A549 (cell line): ENCODE data around the gene RCE1.
"Not testable (repeated sequence)": the region's sequence is repeated elsewhere in the genome, so short reads cannot be mapped to it uniquely, and the experiment has no call there.

Source experiments
- CTCF ChIP-seq: fragments of >200 bp; sonication (Bioruptor Twin); formaldehyde crosslinking; IDR thresholded peaks from 3 replicates; pipeline ENCODE4 v1.5.1; 2016
- EHMT2 ChIP-seq: fragments of 200-600 bp; sonication (generic); IDR thresholded peaks from 2 replicates; pipeline ENCODE4 v1.6.1; 2016; ENCODE audit warnings: antibody characterized with exemption, low read depth, mild to moderate bottlenecking, moderate library complexity
- EP300 ChIP-seq, 2 experiments: fragments of >200 bp; sonication (Bioruptor Twin); formaldehyde crosslinking; IDR thresholded peaks; 2 replicates in 1 of 2; 3 replicates in 1 of 2; pipeline ENCODE4 v1.6.1; 2016 to 2017
- HOXA7 ChIP-seq: fragments of 250-450 bp; sonication (Bioruptor Pico); IDR thresholded peaks from 2 replicates; pipeline ENCODE4 v1.5.0; 2020; ENCODE audit warnings: mild to moderate bottlenecking, moderate library complexity
- HOXB5 ChIP-seq: fragments of 250-450 bp; sonication (Bioruptor Pico); IDR thresholded peaks from 2 replicates; pipeline ENCODE4 v1.5.0; 2020; ENCODE audit warnings: mild to moderate bottlenecking, moderate library complexity
- JUNB ChIP-seq: fragments of >200 bp; sonication (Bioruptor Twin); formaldehyde crosslinking; IDR thresholded peaks from 2 replicates; pipeline ENCODE4 v1.6.1; 2016
- KDM1A ChIP-seq: fragments of 200-600 bp; sonication (generic); IDR thresholded peaks from 2 replicates; pipeline ENCODE4 v1.6.1; 2016; ENCODE audit warnings: low read depth, mild to moderate bottlenecking
- NR3C1 ChIP-seq: fragments of >200 bp; sonication (Bioruptor Twin); formaldehyde crosslinking; IDR thresholded peaks from 3 replicates; pipeline ENCODE4 v1.6.1; 2017
- POLR2A ChIP-seq: IDR thresholded peaks from 2 replicates; pipeline ENCODE4 v1.6.1; 2012; ENCODE audit warnings: mild to moderate bottlenecking, low read length
- RAD21 ChIP-seq, 2 experiments: fragments of >200 bp in 1 of 2; sonication (Bioruptor Twin) in 1 of 2; formaldehyde crosslinking in 1 of 2; IDR thresholded peaks in 1 of 2; conservative IDR thresholded peaks in 1 of 2; 2 replicates in 1 of 2; 3 replicates in 1 of 2; pipeline ENCODE4 v1.6.1; 2012 to 2018; ENCODE audit warnings: inconsistent platforms in 1 of 2
- SREBF2 ChIP-seq: fragments of 450-650 bp; IDR thresholded peaks from 2 replicates; pipeline ENCODE4 v1.6.1; 2014; ENCODE audit warnings: mild to moderate bottlenecking, moderate library complexity

DNA sequence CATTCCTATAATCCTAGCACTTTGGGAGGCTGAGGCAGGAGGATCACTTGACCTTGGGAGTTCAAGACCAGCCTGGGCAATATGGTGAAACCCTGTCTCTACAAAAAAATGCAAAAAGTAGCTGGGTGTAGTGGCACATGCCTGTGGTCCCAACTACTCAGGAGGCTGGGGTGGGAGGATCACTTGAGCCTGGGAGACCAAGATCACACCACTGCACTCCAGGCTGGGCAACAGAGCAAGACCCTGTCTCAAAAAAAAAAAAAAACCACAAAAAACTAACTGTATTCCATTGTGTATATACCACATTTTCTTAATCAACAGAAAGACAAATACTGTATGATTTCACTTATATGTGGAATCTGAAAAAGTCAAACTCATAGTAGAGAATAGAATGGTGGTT is 43.4 kb upstream of the RCE1 start:
- TF ChIP-seq HOXA7 (CRISPR knock-in tag); JUNB; CTCF; POLR2A; RAD21 (conservative IDR thresholded peaks at IDR 0.05 in 1 of 2, IDR thresholded peaks at IDR 0.05 in 1 of 2); NR3C1; EP300 (IDR thresholded peaks at IDR 0.05); HOXB5 (CRISPR knock-in tag); KDM1A; SREBF2; EHMT2: not testable (repeated sequence)
